GM23338 (cell line): ENCODE measurements around the gene MAP1LC3B. TPM values are rescaled to one million over a fixed set of nuclear protein-coding genes. Genes with fewer than 3 reads are reported as not detected.

Experiments
- ATAC-seq: fragments of 200-7000 bp; cut with Tn5 transposase; 3 replicates; pipeline ENCODE4 v1.9.1; 2020
- DNase-seq: peaks from one replicate; pipeline ENCODE4 v3.0.0-alpha.2; 2015; ENCODE audit warnings: low spot score
- H2AFZ ChIP-seq: fragments of 200-600 bp; sonication (generic); 2 replicates; pipeline ENCODE4 v1.8.0; 2016; ENCODE audit warnings: antibody characterized with exemption, mild to moderate bottlenecking, moderate library complexity
- H3F3A ChIP-seq: fragments of 200-600 bp; sonication (generic); replicated peaks from 2 replicates; pipeline ENCODE4 v1.8.0; 2017; ENCODE audit warnings: antibody characterized with exemption, mixed run types, low read depth
- H3K27ac ChIP-seq: fragments of 200-600 bp; sonication (generic); 2 replicates; pipeline ENCODE4 v1.6.1; 2016; ENCODE audit warnings: low read depth
- H3K27me3 ChIP-seq: fragments of 200-600 bp; sonication (generic); 2 replicates; pipeline ENCODE4 v1.8.0; 2016; ENCODE audit warnings: mild to moderate bottlenecking, mixed run types, moderate library complexity; ENCODE audit not compliant: insufficient read depth
- H3K36me3 ChIP-seq: fragments of 200-600 bp; sonication (generic); 2 replicates; pipeline ENCODE4 v1.8.0; 2016; ENCODE audit warnings: mild to moderate bottlenecking; ENCODE audit not compliant: insufficient read depth
- H3K4me1 ChIP-seq: fragments of 200-600 bp; sonication (generic); 2 replicates; pipeline ENCODE4 v1.8.0; 2016; ENCODE audit warnings: mild to moderate bottlenecking, moderate library complexity; ENCODE audit not compliant: insufficient read depth
- H3K4me2 ChIP-seq: fragments of 200-600 bp; sonication (generic); 2 replicates; pipeline ENCODE4 v1.7.1; 2017; ENCODE audit warnings: mixed run types
- H3K4me3 ChIP-seq: fragments of 200-600 bp; sonication (generic); 2 replicates; pipeline ENCODE4 v1.6.1; 2016; ENCODE audit warnings: mixed run types
- H3K79me2 ChIP-seq: fragments of 200-600 bp; sonication (generic); replicated peaks from 2 replicates; pipeline ENCODE4 v1.8.0; 2017; ENCODE audit warnings: mild to moderate bottlenecking; ENCODE audit not compliant: insufficient read depth
- H3K9me2 ChIP-seq: fragments of 200-600 bp; sonication (generic); 2 replicates; pipeline ENCODE4 v1.8.0; 2017; ENCODE audit not compliant: insufficient read depth
- H4K20me1 ChIP-seq: fragments of 200-600 bp; sonication (generic); replicated peaks from 2 replicates; pipeline ENCODE4 v1.8.0; 2017; ENCODE audit warnings: mild to moderate bottlenecking; ENCODE audit not compliant: insufficient read depth
- H3K27ac Mint-ChIP-seq: 2 replicates; pipeline ENCODE4 v1.8.0; 2020; ENCODE audit warnings: inconsistent platforms, mild to moderate bottlenecking, moderate library complexity, mixed read lengths
- H3K27me3 Mint-ChIP-seq: 3 replicates; pipeline ENCODE4 v1.8.0; 2022; ENCODE audit warnings: low read depth, mild to moderate bottlenecking, moderate library complexity, mixed read lengths, inconsistent platforms; ENCODE audit not compliant: insufficient read depth, poor library complexity
- H3K36me3 Mint-ChIP-seq: 3 replicates; pipeline ENCODE4 v1.8.0; 2021; ENCODE audit warnings: low read depth, mild to moderate bottlenecking, inconsistent platforms, moderate library complexity, mixed read lengths
- H3K4me1 Mint-ChIP-seq: 3 replicates; pipeline ENCODE4 v1.8.0; 2020; ENCODE audit warnings: mild to moderate bottlenecking, inconsistent platforms, mixed read lengths
- H3K4me3 Mint-ChIP-seq: 3 replicates; pipeline ENCODE4 v1.8.0; 2021; ENCODE audit warnings: moderate library complexity, mild to moderate bottlenecking, inconsistent platforms, mixed read lengths
- H3K9me3 Mint-ChIP-seq: 3 replicates; pipeline ENCODE4 v1.8.0; 2020; ENCODE audit warnings: moderate library complexity, mild to moderate bottlenecking, inconsistent platforms, mixed read lengths
- CREB1 ChIP-seq: fragments of 250-450 bp; sonication (Bioruptor Pico); IDR thresholded peaks from 2 replicates; pipeline ENCODE4 v1.5.0; 2020; ENCODE audit warnings: low read depth, mild to moderate bottlenecking, moderate library complexity
- EZH2 ChIP-seq: fragments of 200-600 bp; sonication (generic); IDR thresholded peaks from one replicate; pipeline ENCODE4 v1.8.0; 2017; ENCODE audit warnings: antibody characterized with exemption, mild to moderate bottlenecking, low read depth; ENCODE audit not compliant: unreplicated experiment
- EZH2phosphoT487 ChIP-seq: fragments of 200-600 bp; sonication (generic); IDR thresholded peaks from one replicate; pipeline ENCODE4 v1.8.1; 2018; ENCODE audit warnings: antibody characterized with exemption; ENCODE audit not compliant: unreplicated experiment
- JUNB ChIP-seq: IDR thresholded peaks from one replicate; pipeline ENCODE4 v1.6.1; 2016; ENCODE audit warnings: antibody characterized with exemption; ENCODE audit not compliant: unreplicated experiment
- NANOG ChIP-seq: IDR thresholded peaks from 2 replicates; pipeline ENCODE4 v1.6.1; 2016; ENCODE audit warnings: antibody characterized with exemption, borderline replicate concordance
- POLR2AphosphoS5 ChIP-seq: IDR thresholded peaks from 2 replicates; pipeline ENCODE4 v1.6.1; 2016; ENCODE audit warnings: antibody characterized with exemption, low read depth
- STAT1 ChIP-seq: IDR thresholded peaks from one replicate; pipeline ENCODE4 v1.6.1; 2016; ENCODE audit warnings: antibody characterized with exemption; ENCODE audit not compliant: unreplicated experiment
- ZNF114 ChIP-seq: fragments of 250-450 bp; sonication (Bioruptor Pico); IDR thresholded peaks from 2 replicates; pipeline ENCODE4 v1.5.0; 2020; ENCODE audit warnings: mild to moderate bottlenecking, moderate library complexity
- ZNF331 ChIP-seq: fragments of 250-450 bp; sonication (Bioruptor Pico); IDR thresholded peaks from 2 replicates; pipeline ENCODE4 v1.5.0; 2020; ENCODE audit warnings: low read depth, mild to moderate bottlenecking, moderate library complexity
- polyA plus RNA-seq: library from polyadenylated mRNA; unstranded; fragments of >200 nt; fragmentation: Nextera tagmentation; extraction: Ambion mirVana; gene quantifications from 2 replicates; pipeline ENCODE4 v1.2.1, GENCODE V29; 2016
- total RNA-seq: library from RNA; depleted of rRNA; stranded (reverse); fragments of >200 nt; shearing (Covaris generic); gene quantifications from 2 replicates; pipeline ENCODE4 v1.2.3, GENCODE V29; 2014
- TF ChIP-seq, protein P1 (sequence below): fragments of 250-450 bp; sonication (Bioruptor Pico); IDR thresholded peaks from 2 replicates; pipeline ENCODE4 v1.5.0; 2020; ENCODE audit warnings: mild to moderate bottlenecking, moderate library complexity
- TF ChIP-seq, protein P2 (sequence below): IDR thresholded peaks from 2 replicates; pipeline ENCODE4 v1.6.1; 2016; ENCODE audit warnings: antibody characterized with exemption
- TF ChIP-seq, protein P3 (sequence below), 2 experiments: fragments of 200-600 bp in 1 of 2; sonication (generic) in 1 of 2; conservative IDR thresholded peaks; 2 replicates each; pipeline versions ENCODE4 v1.5.1 to v1.6.1; 2016 to 2017; ENCODE audit warnings: antibody characterized with exemption in 2 of 2, low read depth in 2 of 2, mild to moderate bottlenecking in 2 of 2, moderate library complexity in 1 of 2
- TF ChIP-seq, protein P4 (sequence below): IDR thresholded peaks from one replicate; pipeline ENCODE4 v1.6.1; 2018; ENCODE audit warnings: antibody characterized with exemption; ENCODE audit not compliant: unreplicated experiment

Gene MAP1LC3B
- total and polyA plus RNA-seq, 2 experiments from 2014 or later: 35.9 to 80.2 TPM

DNA sequence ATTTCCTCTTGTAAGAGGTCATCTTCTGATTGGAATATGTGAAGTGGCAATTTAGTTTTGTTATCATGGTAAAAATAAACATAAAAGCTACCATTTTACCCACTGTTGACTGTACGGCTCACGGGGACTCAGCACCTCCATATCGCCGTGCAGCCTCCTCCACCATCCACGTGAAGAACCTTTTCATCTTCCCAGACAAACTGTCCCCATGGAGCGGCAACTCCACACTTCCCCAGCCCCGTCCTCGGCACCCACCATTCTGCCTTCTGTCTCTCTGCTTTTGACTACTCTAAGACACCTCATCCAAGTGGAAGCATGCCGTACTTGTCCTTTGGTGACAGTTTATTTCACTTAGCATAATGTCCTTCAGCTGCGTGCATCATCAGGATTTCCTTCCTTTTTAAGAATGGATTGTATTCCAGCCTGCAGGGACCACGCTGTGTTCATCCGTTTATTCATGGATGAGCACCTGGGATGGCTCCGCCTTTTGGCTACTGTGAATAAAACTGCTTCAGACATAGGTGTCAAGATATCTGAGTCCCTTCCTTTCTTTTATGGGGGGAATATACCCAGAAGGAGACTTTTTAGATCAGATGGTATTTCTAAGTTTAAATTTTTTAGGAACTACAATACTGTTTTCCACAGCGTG, 22.9 kb upstream of the MAP1LC3B start:
- Mint-ChIP-seq H3K27me3 (no peaks in the 10 kb centered on the region), H3K4me1 (peaks cover 24% of the 10 kb centered on the region), H3K36me3 (no peaks in the 10 kb centered on the region), H3K27ac (no peak overlapping the region; the same call in 1 of the 2 replicates), H3K9me3 (no peaks in the 10 kb centered on the region), H3K4me3 (no peak overlapping the region)
- Histone ChIP-seq H3K4me1 (no peaks in the 10 kb centered on the region), H3K79me2 (peaks cover 82% of the 10 kb centered on the region), H2AFZ (no peak overlapping the region), H3K36me3 (no peaks in the 10 kb centered on the region), H3K4me2 (no peak overlapping the region), H3K27me3 (no peaks in the 10 kb centered on the region), H3F3A (no peaks in the 10 kb centered on the region), H3K9me2 (no peaks in the 10 kb centered on the region), H3K4me3 (no peak overlapping the region), H4K20me1 (peaks cover 30% of the 10 kb centered on the region; the same call in 1 of the 2 replicates), H3K27ac (no peak overlapping the region)
- DNase-seq (no peak), ATAC-seq (no peak)
- TF ChIP-seq, protein P1, sequence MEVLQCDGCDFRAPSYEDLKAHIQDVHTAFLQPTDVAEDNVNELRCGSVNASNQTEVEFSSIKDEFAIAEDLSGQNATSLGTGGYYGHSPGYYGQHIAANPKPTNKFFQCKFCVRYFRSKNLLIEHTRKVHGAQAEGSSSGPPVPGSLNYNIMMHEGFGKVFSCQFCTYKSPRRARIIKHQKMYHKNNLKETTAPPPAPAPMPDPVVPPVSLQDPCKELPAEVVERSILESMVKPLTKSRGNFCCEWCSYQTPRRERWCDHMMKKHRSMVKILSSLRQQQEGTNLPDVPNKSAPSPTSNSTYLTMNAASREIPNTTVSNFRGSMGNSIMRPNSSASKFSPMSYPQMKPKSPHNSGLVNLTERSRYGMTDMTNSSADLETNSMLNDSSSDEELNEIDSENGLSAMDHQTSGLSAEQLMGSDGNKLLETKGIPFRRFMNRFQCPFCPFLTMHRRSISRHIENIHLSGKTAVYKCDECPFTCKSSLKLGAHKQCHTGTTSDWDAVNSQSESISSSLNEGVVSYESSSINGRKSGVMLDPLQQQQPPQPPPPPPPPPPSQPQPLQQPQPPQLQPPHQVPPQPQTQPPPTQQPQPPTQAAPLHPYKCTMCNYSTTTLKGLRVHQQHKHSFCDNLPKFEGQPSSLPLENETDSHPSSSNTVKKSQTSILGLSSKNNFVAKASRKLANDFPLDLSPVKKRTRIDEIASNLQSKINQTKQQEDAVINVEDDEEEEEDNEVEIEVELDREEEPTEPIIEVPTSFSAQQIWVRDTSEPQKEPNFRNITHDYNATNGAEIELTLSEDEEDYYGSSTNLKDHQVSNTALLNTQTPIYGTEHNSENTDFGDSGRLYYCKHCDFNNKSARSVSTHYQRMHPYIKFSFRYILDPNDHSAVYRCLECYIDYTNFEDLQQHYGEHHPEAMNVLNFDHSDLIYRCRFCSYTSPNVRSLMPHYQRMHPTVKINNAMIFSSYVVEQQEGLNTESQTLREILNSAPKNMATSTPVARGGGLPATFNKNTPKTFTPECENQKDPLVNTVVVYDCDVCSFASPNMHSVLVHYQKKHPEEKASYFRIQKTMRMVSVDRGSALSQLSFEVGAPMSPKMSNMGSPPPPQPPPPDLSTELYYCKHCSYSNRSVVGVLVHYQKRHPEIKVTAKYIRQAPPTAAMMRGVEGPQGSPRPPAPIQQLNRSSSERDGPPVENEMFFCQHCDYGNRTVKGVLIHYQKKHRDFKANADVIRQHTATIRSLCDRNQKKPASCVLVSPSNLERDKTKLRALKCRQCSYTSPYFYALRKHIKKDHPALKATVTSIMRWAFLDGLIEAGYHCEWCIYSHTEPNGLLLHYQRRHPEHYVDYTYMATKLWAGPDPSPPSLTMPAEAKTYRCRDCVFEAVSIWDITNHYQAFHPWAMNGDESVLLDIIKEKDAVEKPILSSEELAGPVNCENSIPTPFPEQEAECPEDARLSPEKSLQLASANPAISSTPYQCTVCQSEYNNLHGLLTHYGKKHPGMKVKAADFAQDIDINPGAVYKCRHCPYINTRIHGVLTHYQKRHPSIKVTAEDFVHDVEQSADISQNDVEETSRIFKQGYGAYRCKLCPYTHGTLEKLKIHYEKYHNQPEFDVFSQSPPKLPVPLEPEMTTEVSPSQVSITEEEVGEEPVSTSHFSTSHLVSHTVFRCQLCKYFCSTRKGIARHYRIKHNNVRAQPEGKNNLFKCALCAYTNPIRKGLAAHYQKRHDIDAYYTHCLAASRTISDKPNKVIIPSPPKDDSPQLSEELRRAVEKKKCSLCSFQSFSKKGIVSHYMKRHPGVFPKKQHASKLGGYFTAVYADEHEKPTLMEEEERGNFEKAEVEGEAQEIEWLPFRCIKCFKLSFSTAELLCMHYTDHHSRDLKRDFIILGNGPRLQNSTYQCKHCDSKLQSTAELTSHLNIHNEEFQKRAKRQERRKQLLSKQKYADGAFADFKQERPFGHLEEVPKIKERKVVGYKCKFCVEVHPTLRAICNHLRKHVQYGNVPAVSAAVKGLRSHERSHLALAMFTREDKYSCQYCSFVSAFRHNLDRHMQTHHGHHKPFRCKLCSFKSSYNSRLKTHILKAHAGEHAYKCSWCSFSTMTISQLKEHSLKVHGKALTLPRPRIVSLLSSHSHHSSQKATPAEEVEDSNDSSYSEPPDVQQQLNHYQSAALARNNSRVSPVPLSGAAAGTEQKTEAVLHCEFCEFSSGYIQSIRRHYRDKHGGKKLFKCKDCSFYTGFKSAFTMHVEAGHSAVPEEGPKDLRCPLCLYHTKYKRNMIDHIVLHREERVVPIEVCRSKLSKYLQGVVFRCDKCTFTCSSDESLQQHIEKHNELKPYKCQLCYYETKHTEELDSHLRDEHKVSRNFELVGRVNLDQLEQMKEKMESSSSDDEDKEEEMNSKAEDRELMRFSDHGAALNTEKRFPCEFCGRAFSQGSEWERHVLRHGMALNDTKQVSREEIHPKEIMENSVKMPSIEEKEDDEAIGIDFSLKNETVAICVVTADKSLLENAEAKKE (CRISPR knock-in tag): no peak
- no peak for TF ChIP-seq ZNF331 (CRISPR knock-in tag)
- TF ChIP-seq POLR2AphosphoS5: no peak
- TF ChIP-seq, protein P2, sequence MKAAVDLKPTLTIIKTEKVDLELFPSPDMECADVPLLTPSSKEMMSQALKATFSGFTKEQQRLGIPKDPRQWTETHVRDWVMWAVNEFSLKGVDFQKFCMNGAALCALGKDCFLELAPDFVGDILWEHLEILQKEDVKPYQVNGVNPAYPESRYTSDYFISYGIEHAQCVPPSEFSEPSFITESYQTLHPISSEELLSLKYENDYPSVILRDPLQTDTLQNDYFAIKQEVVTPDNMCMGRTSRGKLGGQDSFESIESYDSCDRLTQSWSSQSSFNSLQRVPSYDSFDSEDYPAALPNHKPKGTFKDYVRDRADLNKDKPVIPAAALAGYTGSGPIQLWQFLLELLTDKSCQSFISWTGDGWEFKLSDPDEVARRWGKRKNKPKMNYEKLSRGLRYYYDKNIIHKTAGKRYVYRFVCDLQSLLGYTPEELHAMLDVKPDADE: no peak
- no peak for TF ChIP-seq JUNB
- no peak for TF ChIP-seq NANOG
- no peak for TF ChIP-seq EZH2phosphoT487
- TF ChIP-seq ZNF114 (CRISPR knock-in tag): no peak
- no peak for TF ChIP-seq STAT1
- no peak for TF ChIP-seq CREB1 (CRISPR knock-in tag)
- TF ChIP-seq, protein P3, sequence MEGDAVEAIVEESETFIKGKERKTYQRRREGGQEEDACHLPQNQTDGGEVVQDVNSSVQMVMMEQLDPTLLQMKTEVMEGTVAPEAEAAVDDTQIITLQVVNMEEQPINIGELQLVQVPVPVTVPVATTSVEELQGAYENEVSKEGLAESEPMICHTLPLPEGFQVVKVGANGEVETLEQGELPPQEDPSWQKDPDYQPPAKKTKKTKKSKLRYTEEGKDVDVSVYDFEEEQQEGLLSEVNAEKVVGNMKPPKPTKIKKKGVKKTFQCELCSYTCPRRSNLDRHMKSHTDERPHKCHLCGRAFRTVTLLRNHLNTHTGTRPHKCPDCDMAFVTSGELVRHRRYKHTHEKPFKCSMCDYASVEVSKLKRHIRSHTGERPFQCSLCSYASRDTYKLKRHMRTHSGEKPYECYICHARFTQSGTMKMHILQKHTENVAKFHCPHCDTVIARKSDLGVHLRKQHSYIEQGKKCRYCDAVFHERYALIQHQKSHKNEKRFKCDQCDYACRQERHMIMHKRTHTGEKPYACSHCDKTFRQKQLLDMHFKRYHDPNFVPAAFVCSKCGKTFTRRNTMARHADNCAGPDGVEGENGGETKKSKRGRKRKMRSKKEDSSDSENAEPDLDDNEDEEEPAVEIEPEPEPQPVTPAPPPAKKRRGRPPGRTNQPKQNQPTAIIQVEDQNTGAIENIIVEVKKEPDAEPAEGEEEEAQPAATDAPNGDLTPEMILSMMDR (conservative IDR thresholded peaks at IDR 0.05; ENCODE audit: low read depth in 2 of 2): no peak
- TF ChIP-seq, protein P4, sequence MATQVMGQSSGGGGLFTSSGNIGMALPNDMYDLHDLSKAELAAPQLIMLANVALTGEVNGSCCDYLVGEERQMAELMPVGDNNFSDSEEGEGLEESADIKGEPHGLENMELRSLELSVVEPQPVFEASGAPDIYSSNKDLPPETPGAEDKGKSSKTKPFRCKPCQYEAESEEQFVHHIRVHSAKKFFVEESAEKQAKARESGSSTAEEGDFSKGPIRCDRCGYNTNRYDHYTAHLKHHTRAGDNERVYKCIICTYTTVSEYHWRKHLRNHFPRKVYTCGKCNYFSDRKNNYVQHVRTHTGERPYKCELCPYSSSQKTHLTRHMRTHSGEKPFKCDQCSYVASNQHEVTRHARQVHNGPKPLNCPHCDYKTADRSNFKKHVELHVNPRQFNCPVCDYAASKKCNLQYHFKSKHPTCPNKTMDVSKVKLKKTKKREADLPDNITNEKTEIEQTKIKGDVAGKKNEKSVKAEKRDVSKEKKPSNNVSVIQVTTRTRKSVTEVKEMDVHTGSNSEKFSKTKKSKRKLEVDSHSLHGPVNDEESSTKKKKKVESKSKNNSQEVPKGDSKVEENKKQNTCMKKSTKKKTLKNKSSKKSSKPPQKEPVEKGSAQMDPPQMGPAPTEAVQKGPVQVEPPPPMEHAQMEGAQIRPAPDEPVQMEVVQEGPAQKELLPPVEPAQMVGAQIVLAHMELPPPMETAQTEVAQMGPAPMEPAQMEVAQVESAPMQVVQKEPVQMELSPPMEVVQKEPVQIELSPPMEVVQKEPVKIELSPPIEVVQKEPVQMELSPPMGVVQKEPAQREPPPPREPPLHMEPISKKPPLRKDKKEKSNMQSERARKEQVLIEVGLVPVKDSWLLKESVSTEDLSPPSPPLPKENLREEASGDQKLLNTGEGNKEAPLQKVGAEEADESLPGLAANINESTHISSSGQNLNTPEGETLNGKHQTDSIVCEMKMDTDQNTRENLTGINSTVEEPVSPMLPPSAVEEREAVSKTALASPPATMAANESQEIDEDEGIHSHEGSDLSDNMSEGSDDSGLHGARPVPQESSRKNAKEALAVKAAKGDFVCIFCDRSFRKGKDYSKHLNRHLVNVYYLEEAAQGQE: no peak
- no peak for TF ChIP-seq EZH2
